Activated naive CD4-positive, alpha-beta T cell treated with anti-CD3 and anti-CD28 coated beads, Interleukin-2, amount 10 ng/mL, durations not matched to agents 7 days and 5 days (primary cell): Measurements from ENCODE around the gene NUTM2G.
"Not testable (repeated sequence)": the region's sequence is repeated elsewhere in the genome, so short reads cannot be mapped to it uniquely, and the experiment has no call there.

ENCODE experiments used
- CTCF ChIA-PET: fragments of 350-600 bp; sonication (Branson Sonifier 250); formaldehyde crosslinking; loops from one replicate; lab custom pipeline; 2021; ENCODE audit warnings: antibody characterized with exemption; lab: Charles Lee
- DNase-seq: peaks from one replicate; pipeline ENCODE4 v3.0.0-alpha.2; 2020
- H3K27ac Mint-ChIP-seq: one replicate; pipeline ENCODE4 v1.8.0; 2021; ENCODE audit warnings: mild to moderate bottlenecking, moderate library complexity, mixed read lengths
- H3K27me3 Mint-ChIP-seq: one replicate; pipeline ENCODE4 v1.8.0; 2021; ENCODE audit warnings: mild to moderate bottlenecking, mixed read lengths
- H3K36me3 Mint-ChIP-seq: one replicate; pipeline ENCODE4 v1.8.0; 2021; ENCODE audit warnings: mixed read lengths
- H3K4me1 Mint-ChIP-seq: one replicate; pipeline ENCODE4 v1.8.0; 2021; ENCODE audit warnings: mixed read lengths
- H3K4me3 Mint-ChIP-seq: one replicate; pipeline ENCODE4 v1.8.0; 2021; ENCODE audit warnings: mild to moderate bottlenecking, moderate library complexity, mixed read lengths
- H3K9me3 Mint-ChIP-seq: one replicate; pipeline ENCODE4 v1.8.0; 2021; ENCODE audit warnings: mixed read lengths

NUTM2G gene

GRCh38 chr9:96928543-96928942 lies at the start of gene NUTM2G:
NUTM2G (plus strand) TSS chr9:96928843; CDS start chr9:96929025, 182 bp downstream.
- CTCF ChIA-PET, H3K27ac Mint-ChIP-seq, H3K36me3 Mint-ChIP-seq, H3K4me3 Mint-ChIP-seq, DNase-seq, H3K27me3 Mint-ChIP-seq, H3K4me1 Mint-ChIP-seq, H3K9me3 Mint-ChIP-seq: not testable (repeated sequence)

- Mint-ChIP-seq H3K4me3 (no peak overlapping the region), H3K27ac (no peak overlapping the region), H3K27me3 (peaks cover 10% of the 10 kb centered on the region), H3K36me3 (peaks cover 6% of the 10 kb centered on the region), H3K9me3 (peaks cover 2% of the 10 kb centered on the region), H3K4me1 (no peaks in the 10 kb centered on the region)
- CTCF ChIA-PET: interaction anchor here (0.7 kb wide), 1 partner anchor 8 kb away, joined by 3 read pairs; no protein-coding TSS in a partner anchor
- no peak for DNase-seq
These were observed 44.7 kb upstream of the NUTM2G start for GRCh38 chr9:96883922-96884321.

GRCh38 chr9:96884443-96884842 lies 44.2 kb upstream of the NUTM2G start:
- Mint-ChIP-seq H3K27ac (no peak overlapping the region), H3K4me1 (no peaks in the 10 kb centered on the region), H3K36me3 (peaks cover 6% of the 10 kb centered on the region), H3K27me3 (peaks cover 5% of the 10 kb centered on the region), H3K9me3 (peaks cover 2% of the 10 kb centered on the region), H3K4me3 (no peak overlapping the region)
- no peak for DNase-seq
- CTCF ChIA-PET: no interaction called here

GRCh38 chr9:96885424-96885823 lies 43.2 kb upstream of the NUTM2G start:
- no peak for DNase-seq
- H3K4me3 Mint-ChIP-seq: no peak overlapping the region
- no peak overlapping the region for H3K27ac Mint-ChIP-seq
- no peaks in the 10 kb centered on the region for H3K4me1 Mint-ChIP-seq
- CTCF ChIA-PET: no interaction called here
- no peaks in the 10 kb centered on the region for H3K27me3 Mint-ChIP-seq
- H3K9me3 Mint-ChIP-seq: peaks cover 2% of the 10 kb centered on the region
- peaks cover 8% of the 10 kb centered on the region for H3K36me3 Mint-ChIP-seq

- Mint-ChIP-seq H3K27ac (no peak overlapping the region), H3K9me3 (peaks cover 2% of the 10 kb centered on the region), H3K4me3 (no peak overlapping the region), H3K27me3 (no peaks in the 10 kb centered on the region), H3K4me1 (no peaks in the 10 kb centered on the region), H3K36me3 (peaks cover 24% of the 10 kb centered on the region)
- DNase-seq: no peak
- CTCF ChIA-PET: no interaction called here
These were observed 40.1 kb upstream of the NUTM2G start for GRCh38 chr9:96888591-96888990.

GRCh38 chr9:96892131-96892530 lies 36.5 kb upstream of the NUTM2G start:
- DNase-seq: no peak
- Mint-ChIP-seq H3K4me3 (no peak overlapping the region), H3K27ac (no peak overlapping the region), H3K27me3 (no peaks in the 10 kb centered on the region), H3K9me3 (peaks cover 3% of the 10 kb centered on the region), H3K36me3 (peaks cover 40% of the 10 kb centered on the region), H3K4me1 (no peaks in the 10 kb centered on the region)
- CTCF ChIA-PET: no interaction called here

GRCh38 chr9:96900010-96900409 lies 28.6 kb upstream of the NUTM2G start:
- H3K27me3 Mint-ChIP-seq, H3K9me3 Mint-ChIP-seq, H3K4me1 Mint-ChIP-seq, CTCF ChIA-PET, DNase-seq, H3K4me3 Mint-ChIP-seq, H3K27ac Mint-ChIP-seq: not testable (repeated sequence)
- H3K36me3 Mint-ChIP-seq: peaks cover 19% of the 10 kb centered on the region

- DNase-seq, H3K27me3 Mint-ChIP-seq, H3K27ac Mint-ChIP-seq, H3K9me3 Mint-ChIP-seq, H3K4me3 Mint-ChIP-seq, CTCF ChIA-PET, H3K36me3 Mint-ChIP-seq, H3K4me1 Mint-ChIP-seq: not testable (repeated sequence)
These were observed 23.5 kb upstream of the NUTM2G start for GRCh38 chr9:96904947-96905722.

- H3K36me3 Mint-ChIP-seq, H3K27me3 Mint-ChIP-seq, CTCF ChIA-PET: not testable (repeated sequence)
These were observed 20.2 kb upstream of the NUTM2G start for GRCh38 chr9:96908479-96908878.

GRCh38 chr9:96915539-96915938 lies 13.1 kb upstream of the NUTM2G start:
- H3K4me1 Mint-ChIP-seq, CTCF ChIA-PET, H3K36me3 Mint-ChIP-seq, H3K9me3 Mint-ChIP-seq, H3K4me3 Mint-ChIP-seq, DNase-seq, H3K27ac Mint-ChIP-seq, H3K27me3 Mint-ChIP-seq: not testable (repeated sequence)

More at GRCh38 chr9:96908479-96908878, 20.2 kb upstream of the NUTM2G start:
- not testable (repeated sequence) for H3K27ac Mint-ChIP-seq, H3K9me3 Mint-ChIP-seq, DNase-seq, H3K4me1 Mint-ChIP-seq, H3K4me3 Mint-ChIP-seq

- H3K9me3 Mint-ChIP-seq, CTCF ChIA-PET, H3K4me1 Mint-ChIP-seq, H3K4me3 Mint-ChIP-seq, H3K36me3 Mint-ChIP-seq, H3K27ac Mint-ChIP-seq, H3K27me3 Mint-ChIP-seq, DNase-seq: not testable (repeated sequence)
These were observed 12.1 kb upstream of the NUTM2G start for GRCh38 chr9:96916531-96916930.

- H3K9me3 Mint-ChIP-seq, H3K36me3 Mint-ChIP-seq, H3K27ac Mint-ChIP-seq, H3K27me3 Mint-ChIP-seq, H3K4me3 Mint-ChIP-seq, H3K4me1 Mint-ChIP-seq, DNase-seq, CTCF ChIA-PET: not testable (repeated sequence)
These were observed 10.1 kb upstream of the NUTM2G start for GRCh38 chr9:96918550-96918949.

GRCh38 chr9:96920803-96921202 lies 7.8 kb upstream of the NUTM2G start:
- H3K27ac Mint-ChIP-seq, H3K36me3 Mint-ChIP-seq, H3K4me3 Mint-ChIP-seq, H3K4me1 Mint-ChIP-seq, H3K9me3 Mint-ChIP-seq, H3K27me3 Mint-ChIP-seq, CTCF ChIA-PET, DNase-seq: not testable (repeated sequence)

GRCh38 chr9:96925587-96925986 lies 3.1 kb upstream of the NUTM2G start:
- H3K4me3 Mint-ChIP-seq, H3K9me3 Mint-ChIP-seq, H3K27me3 Mint-ChIP-seq, H3K4me1 Mint-ChIP-seq, DNase-seq, H3K36me3 Mint-ChIP-seq, CTCF ChIA-PET, H3K27ac Mint-ChIP-seq: not testable (repeated sequence)

GRCh38 chr9:96931665-96932064 lies 3.0 kb downstream of the NUTM2G start:
- H3K4me3 Mint-ChIP-seq, DNase-seq, CTCF ChIA-PET, H3K27ac Mint-ChIP-seq, H3K4me1 Mint-ChIP-seq, H3K9me3 Mint-ChIP-seq, H3K27me3 Mint-ChIP-seq, H3K36me3 Mint-ChIP-seq: not testable (repeated sequence)
